Gastrocnemius medialis (tissue), 4 donors: ENCODE results near the gene PPP2R5E.

Experiments
- POLR2A ChIP-seq, 2 donors: fragments of 450-650 bp; IDR thresholded peaks; one replicate each; pipeline ENCODE4 v1.6.1; 2017; ENCODE audit warnings: antibody characterized with exemption in 2 of 2, mild to moderate bottlenecking in 2 of 2, moderate library complexity in 2 of 2
- TF ChIP-seq, protein P1 (sequence below), 5 experiments: fragments of 450-650 bp in 3 of 5; fragments of 200-600 bp in 2 of 5; sonication (generic) in 2 of 5; IDR thresholded peaks in 4 of 5; conservative IDR thresholded peaks in 1 of 5; 1 replicate in 4 of 5; 2 replicates in 1 of 5; pipeline ENCODE4 v1.5.1; 2016 to 2019; ENCODE audit warnings: antibody characterized with exemption in 5 of 5, mild to moderate bottlenecking in 3 of 5, moderate library complexity in 3 of 5

DNA sequence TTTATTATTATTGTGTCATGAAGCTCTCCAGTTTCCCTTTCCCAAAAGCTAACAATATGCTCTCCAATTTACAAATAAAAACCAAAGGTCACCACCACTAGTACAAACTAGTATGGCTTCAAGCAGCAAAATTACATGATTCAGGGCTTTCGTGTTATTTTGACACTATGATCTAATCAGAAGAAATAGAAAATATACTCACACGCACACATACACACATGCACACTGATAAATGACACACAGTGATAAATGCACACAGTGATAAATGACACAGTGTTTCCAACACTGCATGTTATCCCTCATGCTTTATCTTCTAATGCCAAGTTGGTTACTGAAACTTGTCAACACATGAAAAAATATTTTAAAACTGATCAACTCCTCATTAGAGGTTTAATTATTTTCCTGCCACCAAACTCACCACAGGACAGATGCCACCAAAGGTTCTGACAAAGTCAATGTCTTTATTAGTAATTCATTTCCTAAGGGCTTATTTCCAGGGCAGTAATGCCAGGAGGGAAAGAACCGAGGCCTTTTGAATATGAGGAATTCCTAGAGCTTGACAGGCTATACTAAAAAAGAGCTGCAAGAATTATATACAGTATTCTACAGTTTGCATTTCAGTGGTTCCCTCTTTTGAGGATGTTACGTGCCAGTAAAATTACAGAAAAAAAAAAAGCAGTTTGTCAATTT is 82.4 kb downstream of the PPP2R5E start:
- TF ChIP-seq, protein P1, sequence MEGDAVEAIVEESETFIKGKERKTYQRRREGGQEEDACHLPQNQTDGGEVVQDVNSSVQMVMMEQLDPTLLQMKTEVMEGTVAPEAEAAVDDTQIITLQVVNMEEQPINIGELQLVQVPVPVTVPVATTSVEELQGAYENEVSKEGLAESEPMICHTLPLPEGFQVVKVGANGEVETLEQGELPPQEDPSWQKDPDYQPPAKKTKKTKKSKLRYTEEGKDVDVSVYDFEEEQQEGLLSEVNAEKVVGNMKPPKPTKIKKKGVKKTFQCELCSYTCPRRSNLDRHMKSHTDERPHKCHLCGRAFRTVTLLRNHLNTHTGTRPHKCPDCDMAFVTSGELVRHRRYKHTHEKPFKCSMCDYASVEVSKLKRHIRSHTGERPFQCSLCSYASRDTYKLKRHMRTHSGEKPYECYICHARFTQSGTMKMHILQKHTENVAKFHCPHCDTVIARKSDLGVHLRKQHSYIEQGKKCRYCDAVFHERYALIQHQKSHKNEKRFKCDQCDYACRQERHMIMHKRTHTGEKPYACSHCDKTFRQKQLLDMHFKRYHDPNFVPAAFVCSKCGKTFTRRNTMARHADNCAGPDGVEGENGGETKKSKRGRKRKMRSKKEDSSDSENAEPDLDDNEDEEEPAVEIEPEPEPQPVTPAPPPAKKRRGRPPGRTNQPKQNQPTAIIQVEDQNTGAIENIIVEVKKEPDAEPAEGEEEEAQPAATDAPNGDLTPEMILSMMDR (IDR thresholded peaks at IDR 0.05 in 4 of 5, conservative IDR thresholded peaks at IDR 0.05 in 1 of 5) = no peak
- no peak for TF ChIP-seq POLR2A (IDR thresholded peaks at IDR 0.05)
